ENCODE results near the gene AQP3.
"Not testable (repeated sequence)": the region's sequence is repeated elsewhere in the genome, so short reads cannot be mapped to it uniquely, and the experiment has no call there.

AQP3 gene

DNA sequence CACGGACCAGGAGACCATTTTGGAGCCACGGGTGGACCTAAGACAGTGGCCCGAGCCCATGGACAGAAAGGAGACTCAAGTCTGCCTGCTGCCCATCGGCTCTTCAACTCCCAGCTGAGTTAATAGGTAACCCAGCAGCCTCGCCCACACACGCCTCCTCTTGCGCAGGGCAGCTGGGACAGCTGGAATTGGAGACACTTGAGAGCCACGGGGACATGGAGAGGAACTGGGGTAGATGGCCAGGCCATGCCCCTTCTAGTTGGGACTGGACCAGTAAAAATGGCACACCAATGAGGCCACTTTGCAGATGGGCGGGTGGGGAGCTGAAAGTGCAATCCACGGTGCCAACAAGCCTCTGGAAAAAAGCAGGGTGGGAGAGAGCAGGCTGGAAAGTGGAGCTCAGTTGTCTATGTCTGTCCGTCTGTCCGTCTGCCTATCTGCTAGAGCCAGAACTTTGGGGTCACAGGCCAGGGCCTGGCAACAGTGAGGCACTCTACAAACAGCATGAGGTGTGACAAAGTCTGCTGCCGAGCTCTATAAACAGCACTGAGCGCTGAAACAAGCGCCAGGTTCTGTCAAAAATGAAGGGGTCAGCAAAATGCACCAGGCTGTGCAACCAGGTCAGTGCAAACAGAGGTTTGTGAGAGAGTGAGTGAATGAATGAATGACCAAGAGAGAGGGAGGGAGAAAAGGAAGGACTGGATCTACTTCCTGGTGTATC is 52.1 kb downstream of the AQP3 start:
- H3K4me1 ChIP-seq (ENCODE audit: control insufficient read depth, insufficient read depth, low read length); H3K27ac ChIP-seq (ENCODE audit: low read depth, low read length); H3K36me3 ChIP-seq (ENCODE audit: control insufficient read depth, insufficient read depth, low read length); H3K4me3 ChIP-seq (ENCODE audit: low read length); H3K9ac ChIP-seq (ENCODE audit: low read length); H3K27me3 ChIP-seq (ENCODE audit: control insufficient read depth, insufficient read depth, low read length): not testable (repeated sequence)

DNA sequence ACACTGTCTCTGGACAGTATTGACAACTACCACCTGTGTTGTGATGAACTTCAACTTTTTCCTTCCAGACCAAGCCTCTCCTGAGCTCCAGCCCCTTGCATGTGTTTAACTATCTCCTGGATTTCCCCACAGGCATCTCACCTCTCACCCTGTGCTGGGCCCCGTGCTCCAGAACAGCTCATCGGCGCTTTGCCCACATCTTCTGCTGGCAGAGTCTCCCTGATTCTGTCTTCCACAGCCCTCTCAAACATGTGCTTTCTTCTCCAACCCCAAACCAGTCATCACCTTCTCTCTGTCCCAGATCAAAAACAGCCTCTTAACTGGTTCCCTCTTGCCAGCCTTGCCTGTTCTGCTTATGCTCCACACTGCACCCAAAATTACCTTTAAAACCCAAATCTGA is 53.4 kb downstream of the AQP3 start:
- not testable (repeated sequence) for H3K27ac ChIP-seq (ENCODE audit: low read depth, low read length); H3K36me3 ChIP-seq (ENCODE audit: control insufficient read depth, insufficient read depth, low read length); H3K27me3 ChIP-seq (ENCODE audit: control insufficient read depth, insufficient read depth, low read length); H3K9ac ChIP-seq (ENCODE audit: low read length); H3K4me1 ChIP-seq (ENCODE audit: control insufficient read depth, insufficient read depth, low read length); H3K4me3 ChIP-seq (ENCODE audit: low read length)

DNA sequence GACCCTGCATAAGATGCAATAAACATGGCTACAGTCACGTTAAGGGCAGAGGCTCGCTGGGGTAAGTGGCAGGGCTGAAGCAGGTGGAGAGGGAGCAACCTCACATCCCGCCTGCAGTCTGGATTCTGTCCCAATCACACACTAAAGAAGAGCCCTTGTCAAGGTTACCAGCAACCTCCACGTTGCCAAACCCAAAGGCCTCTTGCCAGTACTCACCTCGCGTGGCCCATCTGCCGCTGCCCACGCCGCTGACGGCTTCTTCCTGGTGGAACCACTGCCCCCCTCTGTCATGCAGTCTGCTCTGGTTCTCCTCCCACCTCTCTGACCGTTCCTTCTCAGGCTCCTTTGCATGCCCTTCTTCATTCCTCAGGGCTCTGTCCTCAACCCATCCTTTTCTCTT is 53.8 kb downstream of the AQP3 start:
- no peaks in the 10 kb centered on the region for H3K27me3 ChIP-seq (ENCODE audit: control insufficient read depth, insufficient read depth, low read length)
- no peak overlapping the region for H3K9ac ChIP-seq (ENCODE audit: low read length)
- no peak overlapping the region for H3K4me3 ChIP-seq (ENCODE audit: low read length)
- no peak overlapping the region for H3K27ac ChIP-seq (ENCODE audit: low read depth, low read length)
- no peaks in the 10 kb centered on the region for H3K36me3 ChIP-seq (ENCODE audit: control insufficient read depth, insufficient read depth, low read length)
- H3K4me1 ChIP-seq (ENCODE audit: control insufficient read depth, insufficient read depth, low read length), result peaks cover 2% of the 10 kb centered on the region

DNA sequence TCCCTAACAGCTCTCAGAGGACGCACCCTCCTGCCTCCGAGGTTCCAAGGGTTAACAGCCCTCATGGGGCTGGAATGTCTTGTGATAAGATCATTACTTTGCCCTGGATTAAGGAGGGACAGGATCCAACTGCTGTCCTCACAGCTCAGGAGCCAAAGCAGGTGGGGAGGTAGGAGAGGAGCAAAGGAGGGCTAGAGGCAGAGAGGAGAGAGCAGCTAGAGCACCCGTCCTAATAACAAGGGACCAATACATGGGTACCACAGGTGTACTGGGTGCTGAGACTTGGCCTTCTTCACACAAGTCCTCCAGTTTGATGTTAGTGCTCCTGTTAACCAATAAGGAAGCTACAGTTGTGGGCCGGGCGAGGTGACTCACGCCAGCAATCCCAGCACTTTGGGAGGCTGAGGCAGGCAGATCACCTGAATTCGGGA is 54.8 kb downstream of the AQP3 start:
- H3K27me3 ChIP-seq (ENCODE audit: control insufficient read depth, insufficient read depth, low read length); H3K27ac ChIP-seq (ENCODE audit: low read depth, low read length); H3K9ac ChIP-seq (ENCODE audit: low read length); H3K4me1 ChIP-seq (ENCODE audit: control insufficient read depth, insufficient read depth, low read length); H3K36me3 ChIP-seq (ENCODE audit: control insufficient read depth, insufficient read depth, low read length); H3K4me3 ChIP-seq (ENCODE audit: low read length): not testable (repeated sequence)
